HG03135 (cell line): ENCODE data around the gene ERP44.
"Not testable (repeated sequence)": the region's sequence is repeated elsewhere in the genome, so short reads cannot be mapped to it uniquely, and the experiment has no call there.

ENCODE experiments used
- ATAC-seq: cut with Tn5 transposase; IDR thresholded peaks from one replicate; pipeline ENCODE4 v1.9.1; 2021; ENCODE audit warnings: mild to moderate bottlenecking, moderate library complexity; ENCODE audit not compliant: unreplicated experiment

The ERP44 gene

DNA sequence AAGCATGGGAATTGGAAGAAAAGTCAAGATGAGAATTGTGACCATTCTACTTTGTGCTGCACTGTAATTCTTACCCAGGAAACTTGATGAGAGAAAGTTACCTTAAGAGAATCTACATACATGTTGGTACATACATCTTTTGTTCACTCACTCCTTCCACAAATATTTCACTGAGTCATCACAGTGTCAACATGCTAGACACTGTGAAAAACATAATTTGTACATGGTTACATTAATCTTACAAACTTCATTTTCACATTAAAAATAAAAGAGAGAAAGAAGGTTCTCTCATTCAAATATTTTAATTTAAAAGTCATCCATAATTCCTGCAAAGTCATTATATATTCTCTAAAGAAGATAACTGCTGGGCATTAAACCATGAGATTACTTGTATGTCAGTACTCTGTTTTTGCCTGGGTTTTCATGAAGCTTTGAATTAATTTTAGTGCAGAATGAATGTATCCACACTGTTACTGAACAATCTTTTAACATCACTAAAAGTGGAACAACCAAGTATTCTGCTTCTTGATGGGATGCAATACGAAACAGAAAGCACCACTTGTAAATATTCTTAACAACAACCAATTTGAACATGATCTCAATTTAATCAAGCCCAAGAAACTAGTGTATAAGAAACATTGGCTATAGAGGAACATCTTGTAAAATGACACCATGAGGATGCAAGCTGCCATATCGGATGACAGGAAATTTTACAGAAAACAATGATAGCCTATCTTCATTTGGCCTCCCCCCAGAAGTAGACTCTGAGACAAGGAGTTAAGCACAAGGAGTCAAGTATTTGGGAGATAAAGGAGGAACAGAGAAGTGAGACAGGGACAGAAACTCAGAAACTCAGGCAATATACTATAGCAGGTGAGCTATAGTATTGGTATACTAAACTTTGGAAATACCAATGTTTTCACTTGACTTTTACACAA, 28.4 kb downstream of the ERP44 start:
- ATAC-seq: no peak

DNA sequence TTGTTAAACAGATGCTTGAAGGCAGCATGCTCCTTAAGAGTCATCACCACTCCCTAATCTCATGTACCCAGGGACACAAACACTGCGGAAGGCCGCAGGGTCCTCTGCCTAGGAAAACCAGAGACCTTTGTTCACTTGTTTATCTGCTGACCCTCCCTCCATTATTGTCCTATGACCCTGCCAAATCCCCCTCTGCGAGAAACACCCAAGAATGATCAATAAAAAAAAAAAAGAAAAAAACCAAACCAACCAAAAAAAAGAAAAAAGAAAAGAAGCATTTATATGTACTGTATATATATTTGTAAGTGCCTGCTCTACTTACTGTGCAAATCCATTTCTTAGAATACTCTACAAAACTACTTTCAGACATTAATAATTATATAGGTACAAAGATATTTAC, 29.7 kb downstream of the ERP44 start:
- ATAC-seq: not testable (repeated sequence)

DNA sequence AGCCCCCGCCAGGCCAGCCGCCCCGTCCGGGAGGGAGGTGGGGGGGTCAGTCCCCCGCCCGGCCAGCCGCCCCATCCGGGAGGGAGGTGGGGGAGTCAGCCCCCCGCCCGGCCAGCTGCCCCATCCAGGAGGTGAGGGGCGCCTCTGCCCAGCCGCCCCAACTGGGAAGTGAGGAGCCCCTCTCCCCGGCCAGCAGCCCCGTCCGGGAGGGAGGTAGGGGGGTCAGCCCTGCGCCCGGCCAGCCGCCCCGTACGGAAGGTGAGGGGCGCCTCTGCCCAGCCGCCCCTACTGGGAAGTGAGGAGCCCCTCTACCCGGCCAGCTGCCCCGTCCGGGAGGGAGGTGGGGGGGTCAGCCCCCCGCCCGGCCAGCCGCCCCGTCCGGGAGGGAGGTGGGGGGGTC, 30.8 kb downstream of the ERP44 start:
- not testable (repeated sequence) for ATAC-seq

DNA sequence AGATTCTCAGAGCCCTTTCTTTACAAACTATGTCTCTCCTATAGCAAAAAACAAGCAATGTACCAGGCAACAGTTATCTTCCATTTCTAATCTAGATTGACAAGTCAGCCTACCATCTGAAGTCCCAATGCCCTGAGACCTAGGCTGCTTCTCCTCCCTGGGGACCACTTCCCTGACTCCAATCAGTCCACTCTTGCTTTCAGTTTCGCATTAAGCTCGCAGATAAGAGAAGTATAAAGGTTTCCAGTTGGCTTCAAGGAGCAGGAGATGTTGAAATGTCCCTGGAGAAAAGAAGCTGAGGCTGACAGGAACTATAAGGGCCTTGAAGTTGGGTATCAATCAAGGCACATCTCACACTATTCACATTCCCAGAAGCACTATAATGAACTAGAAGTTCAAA, 32.3 kb downstream of the ERP44 start:
- peak; percentile 83 for ATAC-seq

DNA sequence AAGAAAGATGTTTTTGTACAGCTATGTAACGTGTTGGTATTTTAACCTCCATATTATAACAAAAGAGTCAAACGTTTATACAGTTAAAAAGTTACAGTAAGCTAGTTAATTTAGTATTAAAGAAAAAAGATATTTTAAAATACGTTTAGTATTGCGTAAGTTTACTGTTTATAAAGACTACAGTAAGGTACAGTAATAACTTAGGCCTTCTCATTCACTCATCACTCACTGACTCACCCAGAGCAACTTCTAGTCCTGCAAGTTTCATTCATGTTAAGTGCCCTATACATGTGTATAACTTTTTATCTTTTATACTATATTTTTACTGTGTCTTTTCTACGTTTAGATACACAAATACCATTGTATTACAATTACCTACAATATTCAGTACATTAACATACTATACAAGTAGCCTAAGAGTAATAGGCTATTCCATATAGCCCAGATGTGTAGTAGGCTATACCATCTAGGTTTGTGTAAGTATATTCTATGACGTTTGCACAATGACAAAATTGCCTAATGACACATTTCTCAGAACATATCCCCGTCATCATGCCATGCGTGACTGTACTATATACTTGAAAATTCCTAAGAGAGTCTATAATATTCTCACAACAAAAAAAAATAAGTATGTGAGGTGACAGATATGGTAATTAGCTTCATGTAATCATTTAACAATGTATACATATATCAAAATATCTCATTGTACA, 33.8 kb downstream of the ERP44 start:
- ATAC-seq: no peak

DNA sequence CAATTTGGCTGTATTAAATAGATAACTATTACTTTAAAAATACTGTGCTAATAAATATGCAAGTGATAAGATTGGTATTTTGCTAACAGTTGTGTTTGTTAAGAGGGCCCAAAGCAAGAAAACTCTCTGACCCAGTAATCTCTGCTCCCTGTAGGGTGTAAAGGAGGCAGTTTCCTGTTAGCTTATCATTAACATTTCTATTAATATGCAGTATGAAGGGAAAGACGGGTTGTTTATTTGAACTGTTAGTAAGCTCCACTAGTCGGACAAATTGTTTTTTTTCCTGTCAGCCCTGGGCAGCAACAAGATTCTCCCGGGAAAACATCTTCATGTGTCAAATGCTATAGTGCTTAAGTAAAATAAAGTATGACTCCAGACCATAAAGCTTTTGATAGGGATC, 35.6 kb downstream of the ERP44 start:
- ATAC-seq: no peak

DNA sequence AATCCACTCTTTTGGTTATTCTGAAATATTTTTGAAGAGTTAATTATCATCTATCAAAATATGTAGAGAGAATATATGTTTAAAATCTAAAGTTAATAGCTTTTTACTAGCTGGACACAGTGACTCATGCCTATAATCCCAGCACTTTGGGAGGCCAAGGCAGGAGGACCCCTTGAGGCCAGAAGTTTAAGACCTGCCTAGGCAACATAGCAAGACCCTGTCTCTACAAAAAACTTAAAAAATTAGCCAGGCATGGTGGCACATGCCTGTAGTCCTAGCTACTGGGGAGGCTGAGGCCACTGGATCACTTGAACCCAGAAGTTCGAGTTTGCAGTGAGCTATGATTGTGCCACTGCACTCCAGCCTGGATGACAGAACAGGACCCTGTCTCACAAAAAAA, 36.1 kb downstream of the ERP44 start:
- ATAC-seq: not testable (repeated sequence)

DNA sequence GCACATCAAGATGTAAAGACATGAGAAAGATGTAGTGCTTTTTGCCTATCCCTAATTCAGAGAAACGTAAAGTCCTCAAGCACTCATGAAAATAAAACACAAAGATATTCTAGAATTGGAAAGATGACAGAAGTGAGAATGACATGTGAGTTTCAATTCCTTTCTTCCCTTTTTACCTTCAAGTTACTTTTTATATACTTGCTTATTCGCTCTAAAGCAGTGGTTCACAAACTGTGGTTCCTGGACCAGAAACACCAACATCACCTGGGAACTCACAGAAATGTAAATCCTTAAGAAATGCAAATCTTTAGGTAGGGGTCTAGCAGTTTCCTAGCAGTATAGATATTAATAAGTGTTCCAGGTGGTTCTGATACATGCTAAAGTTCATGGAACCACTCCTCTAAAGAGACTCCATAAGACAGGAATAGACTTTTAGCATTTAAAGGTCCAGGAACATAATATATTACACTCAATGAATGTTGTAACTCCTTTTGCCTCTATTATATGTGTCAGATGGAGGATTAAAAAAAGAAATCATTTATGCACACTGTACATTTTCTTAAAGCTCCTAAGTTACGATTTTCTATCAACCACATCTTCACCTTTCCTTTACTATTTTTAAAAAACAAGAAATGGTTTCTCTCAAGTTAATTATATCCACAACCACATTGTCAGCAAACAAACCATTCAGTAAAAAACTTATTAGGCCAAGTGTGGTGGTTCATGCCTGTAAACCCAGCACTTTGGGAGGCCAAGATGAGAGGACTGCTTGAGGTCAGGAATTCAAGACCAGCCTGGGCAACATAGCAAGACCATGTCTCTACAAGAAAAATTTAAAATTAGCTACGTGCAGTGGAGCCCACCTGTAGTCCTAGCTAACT, 39.9 kb downstream of the ERP44 start:
- peak; percentile 70 for ATAC-seq

DNA sequence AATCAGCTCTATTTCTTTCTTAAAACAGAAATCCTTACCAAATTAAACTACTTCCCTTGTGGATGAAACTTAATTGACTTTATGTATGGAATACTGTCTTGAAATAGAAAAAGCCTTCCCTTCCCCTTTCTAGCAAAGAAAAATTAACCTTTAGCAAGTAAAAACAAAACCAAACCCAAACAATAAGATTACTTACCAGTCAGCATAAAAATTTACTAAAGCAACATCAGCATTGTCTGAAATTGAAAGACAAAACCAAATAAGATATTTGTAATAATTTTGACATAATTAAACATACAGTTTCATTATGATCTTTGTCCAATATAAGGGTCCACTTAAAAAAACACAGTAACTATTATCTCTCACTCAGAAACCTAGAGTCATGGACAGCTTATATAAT, 41.2 kb downstream of the ERP44 start:
- ATAC-seq: no peak

DNA sequence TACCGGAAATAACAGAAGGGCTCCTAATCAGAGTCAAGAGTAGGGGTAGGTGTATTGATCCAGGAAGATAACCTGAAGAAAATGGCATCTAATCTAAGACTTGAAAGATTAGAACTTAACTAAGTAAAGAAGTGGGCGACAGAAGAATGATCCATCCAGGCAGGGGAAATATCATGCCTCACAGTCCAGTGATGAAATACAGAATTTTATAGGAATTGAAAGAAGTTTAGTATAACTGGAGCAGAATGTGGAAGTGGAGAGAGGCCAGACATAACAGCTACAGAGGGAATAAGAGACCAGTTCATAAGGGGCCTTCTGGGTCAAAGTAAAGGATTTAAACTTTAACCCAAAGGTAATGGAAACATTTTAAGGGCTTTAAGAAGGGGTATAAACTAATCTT, 42.2 kb downstream of the ERP44 start:
- ATAC-seq: no peak

DNA sequence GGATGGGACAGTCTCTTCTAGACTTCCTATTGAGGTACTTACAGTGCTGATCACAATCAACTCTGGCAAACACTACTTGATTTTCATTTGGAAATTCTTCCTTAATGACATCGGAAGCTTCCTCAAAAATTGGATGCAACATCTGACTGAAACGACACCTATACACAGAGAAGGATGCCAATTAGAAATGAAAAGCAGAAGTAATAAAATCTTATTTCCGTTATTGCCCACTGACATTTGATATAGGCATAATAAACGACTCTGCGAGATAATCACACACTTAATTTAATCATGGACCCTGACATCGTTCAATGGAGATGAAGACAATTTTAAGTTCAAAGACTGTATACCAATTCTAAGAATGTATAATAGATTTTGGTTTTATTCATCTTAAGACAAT, 46.4 kb downstream of the ERP44 start:
- ATAC-seq: no peak

DNA sequence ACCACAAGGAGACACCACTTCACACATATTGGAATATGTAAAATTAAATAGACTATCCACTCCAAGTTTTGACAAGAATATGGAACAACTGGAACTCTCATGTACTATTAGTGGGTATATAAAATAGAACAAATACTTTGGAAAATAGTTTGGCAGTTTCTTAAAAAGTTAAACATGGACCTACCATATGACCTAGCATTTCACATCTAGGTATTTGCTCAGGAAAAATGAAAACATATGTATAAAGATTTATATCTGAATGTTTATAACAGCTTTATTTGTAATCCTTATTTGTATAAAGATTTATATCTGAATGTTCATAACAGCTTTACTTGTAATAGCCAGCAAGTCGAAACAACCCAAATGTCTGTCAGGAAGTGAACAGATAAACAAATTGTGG, 49.2 kb downstream of the ERP44 start:
- ATAC-seq: no peak

DNA sequence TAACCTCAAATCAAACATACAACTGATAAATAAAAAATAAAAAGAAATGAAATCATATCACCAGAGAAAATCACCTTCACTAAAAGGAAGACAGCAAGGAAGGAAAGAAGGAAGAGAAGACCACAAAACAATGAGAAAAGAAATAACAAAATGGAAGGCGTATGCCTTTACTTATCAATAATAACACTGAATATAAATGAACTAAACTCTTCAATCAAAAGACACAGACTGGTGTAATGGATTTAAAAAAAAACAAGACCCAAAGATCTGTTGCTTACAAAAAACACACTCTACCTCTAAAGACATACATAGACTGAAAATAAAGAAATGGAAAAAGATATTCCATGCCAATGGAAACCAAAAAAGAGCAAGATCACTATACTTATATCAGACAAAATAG, 60.3 kb downstream of the ERP44 start:
- ATAC-seq: no peak

DNA sequence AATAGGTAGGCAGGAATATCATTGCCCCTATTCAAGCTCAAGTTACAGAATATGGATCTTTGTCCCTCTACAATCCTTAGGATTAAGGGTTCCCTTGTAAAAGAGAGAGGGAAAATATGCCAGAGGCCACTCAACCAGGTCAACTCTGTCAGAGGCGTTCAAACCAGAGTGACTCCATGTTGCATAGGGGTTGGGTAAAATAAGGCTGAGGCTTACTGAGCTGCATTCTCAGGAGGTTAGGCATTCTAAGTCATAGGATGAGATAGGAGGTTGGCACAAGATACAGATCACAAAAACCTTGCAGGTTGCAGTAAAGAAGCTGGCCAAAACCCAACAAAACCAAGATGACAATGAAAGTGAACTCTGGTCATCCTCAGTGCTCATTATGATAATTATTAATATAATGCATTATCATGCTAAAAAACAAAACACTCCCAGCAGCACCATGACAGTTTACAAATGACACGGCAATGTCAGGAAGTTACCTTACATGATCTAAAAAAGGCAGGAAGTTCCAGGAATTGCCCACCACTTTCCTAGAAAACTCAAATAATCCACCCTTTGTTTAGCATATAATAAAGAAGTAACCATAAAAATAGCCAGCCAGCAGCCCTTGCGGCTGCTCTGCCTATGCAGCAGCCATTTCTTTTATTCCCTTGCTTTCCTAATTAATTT, 64.8 kb downstream of the ERP44 start:
- no peak for ATAC-seq

DNA sequence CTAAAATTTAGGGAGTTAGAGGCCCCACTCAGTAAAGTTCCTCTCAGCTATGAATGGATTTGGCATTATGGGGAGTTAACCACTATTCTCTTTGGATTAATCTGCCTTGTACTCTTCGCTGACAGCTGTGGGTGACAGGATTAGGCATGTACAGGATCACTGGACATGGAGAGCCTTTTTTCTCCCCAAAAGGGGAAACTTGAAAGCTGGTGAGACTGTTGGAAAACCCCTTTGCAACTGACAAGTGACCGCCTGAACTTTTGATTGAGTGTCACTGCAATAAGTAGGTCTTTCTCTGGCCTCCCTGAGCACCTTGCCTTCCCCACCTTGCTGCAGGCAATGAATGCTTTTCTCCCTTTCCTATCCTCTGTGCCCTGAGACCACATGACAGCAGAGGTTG, 68.3 kb downstream of the ERP44 start:
- no peak for ATAC-seq

DNA sequence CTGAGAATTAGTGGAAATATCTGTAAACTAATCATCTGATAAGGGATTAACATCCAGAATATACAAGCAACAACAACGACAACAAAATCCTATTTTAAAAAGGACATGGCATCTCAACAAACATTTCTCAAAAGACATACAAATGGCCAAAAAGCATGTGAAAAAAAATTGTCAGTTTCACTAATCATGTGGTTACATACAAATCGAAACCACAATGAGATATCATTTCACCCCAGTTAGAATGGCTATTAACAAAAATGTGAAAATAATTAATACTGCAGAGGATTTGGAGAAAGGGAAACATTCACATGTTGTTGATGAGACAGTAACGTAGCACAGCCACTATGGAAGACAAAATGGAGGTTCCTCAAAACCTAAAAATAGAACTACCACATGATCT, 69.5 kb downstream of the ERP44 start:
- no peak for ATAC-seq

DNA sequence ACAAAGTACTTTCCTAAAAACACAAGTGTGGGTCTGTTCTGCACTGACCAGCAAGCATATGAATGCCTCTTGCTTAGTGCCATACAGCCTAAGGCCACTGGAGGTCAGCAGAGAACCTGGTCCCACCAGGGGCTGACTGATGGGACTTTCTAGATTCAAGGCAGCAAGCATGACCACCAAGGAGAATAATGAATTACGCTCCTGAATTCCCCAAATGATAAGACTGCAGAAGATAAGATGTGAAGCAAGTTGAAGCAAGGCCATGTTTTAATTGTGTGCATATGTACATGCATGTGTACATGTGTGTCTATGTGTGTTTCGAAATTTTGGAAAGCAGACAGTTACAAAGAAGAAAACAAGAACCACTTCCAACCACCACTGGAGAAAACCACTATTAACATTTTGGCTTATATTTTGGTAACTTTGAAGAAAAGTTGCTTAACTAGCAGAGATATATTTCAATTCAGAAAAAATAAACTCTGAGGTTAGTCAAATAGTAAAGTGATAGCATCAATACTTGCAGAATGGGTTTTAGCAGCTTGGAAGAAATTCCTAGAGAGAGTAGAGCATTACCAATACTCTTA, 70.5 kb downstream of the ERP44 start:
- peak; percentile 83 for ATAC-seq

DNA sequence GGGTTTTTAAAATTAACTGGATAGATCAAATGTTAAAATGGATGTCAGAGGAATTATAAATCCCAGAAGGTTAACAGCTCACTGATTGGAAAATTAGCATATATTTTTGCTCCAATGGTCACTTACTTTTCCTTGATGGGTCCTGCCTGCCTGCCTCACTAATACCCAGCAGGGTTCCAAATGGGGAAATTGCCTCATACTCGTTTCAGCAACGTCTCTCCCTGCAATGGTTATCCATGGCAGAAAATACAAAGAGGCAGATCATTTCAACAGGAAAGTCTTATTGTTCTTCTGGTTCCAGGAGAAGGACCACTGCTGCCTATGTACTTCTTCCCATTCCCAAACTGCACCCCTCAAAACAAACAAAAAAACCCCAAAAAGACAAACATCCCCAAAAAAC, 71.3 kb downstream of the ERP44 start:
- no peak for ATAC-seq

DNA sequence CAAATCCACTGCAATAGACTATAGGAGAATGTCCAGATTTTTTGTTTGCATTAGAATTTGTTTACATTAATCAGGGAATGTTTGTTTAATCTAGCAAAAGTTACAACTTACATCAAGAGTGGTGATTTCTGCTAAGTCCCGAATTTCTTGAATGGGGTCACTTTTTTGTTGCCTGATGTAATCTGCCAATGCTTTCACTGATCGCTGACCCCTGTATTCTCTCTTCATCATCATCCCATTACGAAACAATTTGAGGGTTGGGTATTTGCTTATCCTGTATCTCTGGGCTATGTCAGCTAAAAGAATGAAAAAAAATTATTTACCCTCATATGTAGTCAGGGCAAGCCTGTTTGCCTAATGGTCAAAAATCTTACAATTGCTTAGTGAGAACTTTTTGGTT, 76.9 kb downstream of the ERP44 start:
- ATAC-seq: no peak

DNA sequence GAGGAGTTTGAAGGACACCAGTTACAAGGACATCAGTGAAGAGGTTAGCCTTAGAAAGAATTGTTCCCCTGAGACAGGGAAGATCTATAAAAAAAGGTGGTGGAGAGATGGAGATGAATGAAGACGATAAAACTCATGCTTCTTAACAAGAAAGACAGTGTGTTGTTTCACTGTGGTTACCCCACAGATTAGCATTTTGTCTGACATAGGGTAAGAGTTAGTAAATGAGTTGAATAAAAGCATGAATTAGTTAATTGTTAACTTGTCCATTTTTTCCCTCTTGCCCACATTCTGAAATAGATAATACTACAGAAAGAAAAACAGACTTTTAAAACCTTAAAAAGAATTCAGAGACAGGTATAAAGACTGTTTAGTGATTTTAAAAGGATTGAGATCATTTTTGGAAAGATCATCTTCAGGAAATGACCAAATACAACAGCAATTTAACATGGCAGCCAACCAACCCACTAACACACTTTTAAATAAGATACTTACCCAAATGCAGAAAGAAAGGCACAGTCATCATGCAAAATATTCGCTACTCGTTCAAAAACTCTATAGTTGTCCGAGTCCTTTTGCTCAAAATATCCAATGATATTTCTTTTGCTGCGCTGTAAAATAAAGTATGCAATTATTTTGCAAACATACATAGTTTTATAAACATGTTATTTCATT, 78.5 kb downstream of the ERP44 start:
- ATAC-seq: no peak
